ENCODE results near the gene CHCHD3.

DNA sequence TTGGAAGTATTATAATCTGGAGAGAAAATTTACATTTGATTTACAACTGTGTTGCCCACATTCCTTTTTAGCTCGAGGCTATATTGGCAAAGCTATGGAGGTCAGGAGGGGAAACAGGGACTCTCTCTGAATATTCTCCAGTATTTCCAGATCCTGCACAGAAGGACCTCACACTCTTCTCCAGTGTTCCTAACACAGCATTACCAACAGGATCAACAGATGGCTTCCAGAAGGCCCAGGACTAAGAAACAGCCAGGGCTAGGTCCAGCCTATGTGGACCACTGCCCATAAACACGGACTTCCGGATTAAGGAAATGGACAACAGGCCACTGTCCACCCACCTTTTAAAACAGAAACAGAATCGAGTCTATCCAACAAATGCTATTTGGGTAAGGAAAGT lies 65.3 kb downstream of the CHCHD3 start:
- TF ChIP-seq, protein P1, sequence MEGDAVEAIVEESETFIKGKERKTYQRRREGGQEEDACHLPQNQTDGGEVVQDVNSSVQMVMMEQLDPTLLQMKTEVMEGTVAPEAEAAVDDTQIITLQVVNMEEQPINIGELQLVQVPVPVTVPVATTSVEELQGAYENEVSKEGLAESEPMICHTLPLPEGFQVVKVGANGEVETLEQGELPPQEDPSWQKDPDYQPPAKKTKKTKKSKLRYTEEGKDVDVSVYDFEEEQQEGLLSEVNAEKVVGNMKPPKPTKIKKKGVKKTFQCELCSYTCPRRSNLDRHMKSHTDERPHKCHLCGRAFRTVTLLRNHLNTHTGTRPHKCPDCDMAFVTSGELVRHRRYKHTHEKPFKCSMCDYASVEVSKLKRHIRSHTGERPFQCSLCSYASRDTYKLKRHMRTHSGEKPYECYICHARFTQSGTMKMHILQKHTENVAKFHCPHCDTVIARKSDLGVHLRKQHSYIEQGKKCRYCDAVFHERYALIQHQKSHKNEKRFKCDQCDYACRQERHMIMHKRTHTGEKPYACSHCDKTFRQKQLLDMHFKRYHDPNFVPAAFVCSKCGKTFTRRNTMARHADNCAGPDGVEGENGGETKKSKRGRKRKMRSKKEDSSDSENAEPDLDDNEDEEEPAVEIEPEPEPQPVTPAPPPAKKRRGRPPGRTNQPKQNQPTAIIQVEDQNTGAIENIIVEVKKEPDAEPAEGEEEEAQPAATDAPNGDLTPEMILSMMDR (IDR thresholded peaks at IDR 0.05; ENCODE audit: low read depth, low read length, missing input control): no peak
- TF ChIP-seq JUND (IDR thresholded peaks at IDR 0.05) (no peak), SP1 (IDR thresholded peaks at IDR 0.05) (no peak)
- TF ChIP-seq, protein P2, sequence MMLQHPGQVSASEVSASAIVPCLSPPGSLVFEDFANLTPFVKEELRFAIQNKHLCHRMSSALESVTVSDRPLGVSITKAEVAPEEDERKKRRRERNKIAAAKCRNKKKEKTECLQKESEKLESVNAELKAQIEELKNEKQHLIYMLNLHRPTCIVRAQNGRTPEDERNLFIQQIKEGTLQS (IDR thresholded peaks at IDR 0.05): no peak

All from liver (tissue), 3 donors.